Activated T-cell treated with anti-CD3 and anti-CD28 coated beads, Interleukin-2, amount 50 U/mL, for 4 hours (primary cell): ENCODE results near the gene PCBP2. TPM values are rescaled to one million over a fixed set of nuclear protein-coding genes. Genes with fewer than 3 reads are reported as not detected.

Experiments used
- ATAC-seq, 2 donors: fragments of 200-7000 bp; cut with Tn5 transposase; one replicate each; pipeline ENCODE4 v1.10.0; 2021
- DNase-seq: peaks from one replicate; pipeline ENCODE4 v3.0.0-alpha.2; 2020
- H3K27me3 Mint-ChIP-seq: one replicate; pipeline ENCODE4 v1.8.0; 2021; ENCODE audit warnings: low read depth, mixed read lengths
- H3K36me3 Mint-ChIP-seq: one replicate; pipeline ENCODE4 v1.8.0; 2022; ENCODE audit warnings: mixed read lengths; ENCODE audit not compliant: insufficient read depth
- H3K4me1 Mint-ChIP-seq: one replicate; pipeline ENCODE4 v1.8.0; 2021; ENCODE audit warnings: low read depth, mixed read lengths
- H3K4me3 Mint-ChIP-seq: one replicate; pipeline ENCODE4 v1.8.0; 2021; ENCODE audit warnings: mild to moderate bottlenecking, moderate library complexity, mixed read lengths
- H3K9me3 Mint-ChIP-seq: one replicate; pipeline ENCODE4 v1.8.0; 2021; ENCODE audit warnings: mixed read lengths
- total RNA-seq, 3 donors: library from RNA; stranded (reverse); gene quantifications; one replicate each; pipeline ENCODE4 v1.2.1, GENCODE V29; 2021

Gene PCBP2
- total RNA-seq, 3 donors from 2014 or later, result 1,031 to 1,084 (median 1,084) TPM

- ATAC-seq (no peak), DNase-seq (no peak)
- H3K27me3 Mint-ChIP-seq, result no peaks in the 10 kb centered on the region
- H3K9me3 Mint-ChIP-seq, result no peaks in the 10 kb centered on the region
- H3K4me1 Mint-ChIP-seq, result no peaks in the 10 kb centered on the region
- no peak overlapping the region for H3K4me3 Mint-ChIP-seq
- H3K36me3 Mint-ChIP-seq, result peaks cover 22% of the 10 kb centered on the region
These were observed 35.0 kb downstream of the PCBP2 start for GRCh38 chr12:53486736-53487487.

- Mint-ChIP-seq H3K9me3 (no peaks in the 10 kb centered on the region), H3K27me3 (no peaks in the 10 kb centered on the region), H3K36me3 (peaks cover 10% of the 10 kb centered on the region), H3K4me1 (peaks cover 19% of the 10 kb centered on the region), H3K4me3 (no peak overlapping the region)
- DNase-seq, result no peak
- ATAC-seq, result no peak
These were observed 37.5 kb downstream of the PCBP2 start for GRCh38 chr12:53489242-53489864.

- Mint-ChIP-seq H3K27me3 (no peaks in the 10 kb centered on the region), H3K9me3 (no peaks in the 10 kb centered on the region), H3K4me3 (peak overlapping the region; percentile 88), H3K36me3 (peaks cover 3% of the 10 kb centered on the region), H3K4me1 (peaks cover 25% of the 10 kb centered on the region)
- ATAC-seq (no peak), DNase-seq (no peak)
These were observed 40.3 kb downstream of the PCBP2 start for GRCh38 chr12:53492188-53492587.

GRCh38 chr12:53492830-53493609 lies 41.1 kb downstream of the PCBP2 start:
- Mint-ChIP-seq H3K9me3 (no peaks in the 10 kb centered on the region), H3K36me3 (no peaks in the 10 kb centered on the region), H3K4me1 (peaks cover 29% of the 10 kb centered on the region), H3K27me3 (no peaks in the 10 kb centered on the region), H3K4me3 (peak overlapping the region; percentile 88)
- ATAC-seq, result peak; percentile 96
- DNase-seq, result peak; percentile 80

- no peaks in the 10 kb centered on the region for H3K27me3 Mint-ChIP-seq
- no peak for DNase-seq
- H3K9me3 Mint-ChIP-seq, result no peaks in the 10 kb centered on the region
- peaks cover 35% of the 10 kb centered on the region for H3K4me1 Mint-ChIP-seq
- no peaks in the 10 kb centered on the region for H3K36me3 Mint-ChIP-seq
- H3K4me3 Mint-ChIP-seq, result peak overlapping the region; percentile 88
- no peak for ATAC-seq
These were observed 41.9 kb downstream of the PCBP2 start for GRCh38 chr12:53493610-53494391.

GRCh38 chr12:53495903-53496751 lies 44.2 kb downstream of the PCBP2 start:
- peaks cover 44% of the 10 kb centered on the region for H3K4me1 Mint-ChIP-seq
- H3K4me3 Mint-ChIP-seq, result no peak overlapping the region
- no peaks in the 10 kb centered on the region for H3K9me3 Mint-ChIP-seq
- no peak for DNase-seq
- ATAC-seq, result no peak
- H3K36me3 Mint-ChIP-seq, result no peaks in the 10 kb centered on the region
- H3K27me3 Mint-ChIP-seq, result no peaks in the 10 kb centered on the region

- DNase-seq (no peak), ATAC-seq (no peak)
- Mint-ChIP-seq H3K4me1 (peaks cover 45% of the 10 kb centered on the region), H3K9me3 (no peaks in the 10 kb centered on the region), H3K4me3 (no peak overlapping the region), H3K27me3 (no peaks in the 10 kb centered on the region), H3K36me3 (no peaks in the 10 kb centered on the region)
These were observed 44.8 kb downstream of the PCBP2 start for GRCh38 chr12:53496752-53497032.

GRCh38 chr12:53497461-53497860 lies 45.6 kb downstream of the PCBP2 start:
- Mint-ChIP-seq H3K4me1 (peaks cover 45% of the 10 kb centered on the region), H3K9me3 (no peaks in the 10 kb centered on the region), H3K4me3 (no peak overlapping the region), H3K27me3 (no peaks in the 10 kb centered on the region), H3K36me3 (no peaks in the 10 kb centered on the region)
- DNase-seq (no peak), ATAC-seq (no peak)

GRCh38 chr12:53498235-53498630 lies 46.3 kb downstream of the PCBP2 start:
- peaks cover 46% of the 10 kb centered on the region for H3K4me1 Mint-ChIP-seq
- H3K27me3 Mint-ChIP-seq, result no peaks in the 10 kb centered on the region
- DNase-seq (no peak), ATAC-seq (no peak)
- H3K36me3 Mint-ChIP-seq, result no peaks in the 10 kb centered on the region
- H3K4me3 Mint-ChIP-seq, result peak overlapping the region; percentile 87
- H3K9me3 Mint-ChIP-seq, result no peaks in the 10 kb centered on the region

- H3K27me3 Mint-ChIP-seq, result no peaks in the 10 kb centered on the region
- H3K4me1 Mint-ChIP-seq, result peaks cover 38% of the 10 kb centered on the region
- H3K9me3 Mint-ChIP-seq, result no peaks in the 10 kb centered on the region
- ATAC-seq (peak; percentile 6 to 8), DNase-seq (peak; percentile 39)
- peak within 1 kb of the TSS; percentile 87 for H3K4me3 Mint-ChIP-seq
- H3K36me3 Mint-ChIP-seq, result no peaks in the 10 kb centered on the region
These were observed 47.6 kb downstream of the PCBP2 start, which contains the start of gene MAP3K12 for GRCh38 chr12:53499266-53500141. TSS of gene MAP3K12 (minus strand) at chr12:53499458. CDS start at chr12:53487391, 12,067 bp downstream.

GRCh38 chr12:53500142-53500775 lies 48.4 kb downstream of the PCBP2 start:
- H3K27me3 Mint-ChIP-seq, result no peaks in the 10 kb centered on the region
- peaks cover 37% of the 10 kb centered on the region for H3K4me1 Mint-ChIP-seq
- H3K9me3 Mint-ChIP-seq, result no peaks in the 10 kb centered on the region
- no peak for ATAC-seq
- no peak for DNase-seq
- H3K36me3 Mint-ChIP-seq, result peaks cover 3% of the 10 kb centered on the region
- peak overlapping the region; percentile 87 for H3K4me3 Mint-ChIP-seq

- ATAC-seq, result peak; percentile 81 to 82
- H3K4me1 Mint-ChIP-seq, result peaks cover 36% of the 10 kb centered on the region
These were observed 49.1 kb downstream of the PCBP2 start, which contains the start of gene TARBP2 for GRCh38 chr12:53500776-53501614. TSS of gene TARBP2 (plus strand) at chr12:53501283. CDS start at chr12:53501409, 126 bp downstream.

More at GRCh38 chr12:53500776-53501614, 49.1 kb downstream of the PCBP2 start, which contains the start of gene TARBP2:
- no peaks in the 10 kb centered on the region for H3K27me3 Mint-ChIP-seq
- H3K36me3 Mint-ChIP-seq, result peaks cover 9% of the 10 kb centered on the region
- no peaks in the 10 kb centered on the region for H3K9me3 Mint-ChIP-seq
- peak; percentile 98 for DNase-seq
- H3K4me3 Mint-ChIP-seq, result peak within 1 kb of the TSS; percentile 87
